ENCODE results near the gene MYO15B. TPM values are rescaled to one million over a fixed set of nuclear protein-coding genes. Genes with fewer than 3 reads are reported as not detected.
A peak's percentile ranks its signal among the peaks of the same experiment; 100 is the strongest.

Gene MYO15B
- total and polyA plus RNA-seq, 12 donors: 6.2 to 455 (median 51.3) TPM

DNA sequence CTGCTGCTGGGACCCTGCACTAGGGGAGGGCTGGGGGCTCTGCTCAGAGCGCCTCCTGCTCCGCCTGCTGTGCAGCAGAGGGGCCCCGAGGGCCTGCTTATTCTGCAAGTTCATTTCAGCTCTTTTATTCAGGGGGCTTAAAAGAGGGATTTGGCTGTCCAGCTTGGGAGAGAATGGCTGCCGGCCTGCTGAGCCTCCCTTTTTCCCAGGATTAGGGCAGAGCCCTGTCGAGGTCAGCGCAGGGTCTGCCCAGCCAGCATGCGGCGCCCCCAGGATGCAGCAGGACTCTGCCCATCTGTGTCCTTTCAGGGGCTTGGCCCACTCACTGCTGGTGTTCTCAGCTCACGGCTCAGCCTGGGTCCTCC is 46.8 kb downstream of the MYO15B start:
- WGBS, 4 donors: 76 to 91% (median 78%) methylated on average over 4 to 9 of the region's 9 CpGs
- no peak overlapping the region for H3K4me3 ChIP-seq
- peak overlapping the region in 2 of 5 donors; percentile 72 to 80 for H3K27ac ChIP-seq
- TF ChIP-seq POLR2A (IDR thresholded peaks at IDR 0.05): no peak
- TF ChIP-seq, protein P1, sequence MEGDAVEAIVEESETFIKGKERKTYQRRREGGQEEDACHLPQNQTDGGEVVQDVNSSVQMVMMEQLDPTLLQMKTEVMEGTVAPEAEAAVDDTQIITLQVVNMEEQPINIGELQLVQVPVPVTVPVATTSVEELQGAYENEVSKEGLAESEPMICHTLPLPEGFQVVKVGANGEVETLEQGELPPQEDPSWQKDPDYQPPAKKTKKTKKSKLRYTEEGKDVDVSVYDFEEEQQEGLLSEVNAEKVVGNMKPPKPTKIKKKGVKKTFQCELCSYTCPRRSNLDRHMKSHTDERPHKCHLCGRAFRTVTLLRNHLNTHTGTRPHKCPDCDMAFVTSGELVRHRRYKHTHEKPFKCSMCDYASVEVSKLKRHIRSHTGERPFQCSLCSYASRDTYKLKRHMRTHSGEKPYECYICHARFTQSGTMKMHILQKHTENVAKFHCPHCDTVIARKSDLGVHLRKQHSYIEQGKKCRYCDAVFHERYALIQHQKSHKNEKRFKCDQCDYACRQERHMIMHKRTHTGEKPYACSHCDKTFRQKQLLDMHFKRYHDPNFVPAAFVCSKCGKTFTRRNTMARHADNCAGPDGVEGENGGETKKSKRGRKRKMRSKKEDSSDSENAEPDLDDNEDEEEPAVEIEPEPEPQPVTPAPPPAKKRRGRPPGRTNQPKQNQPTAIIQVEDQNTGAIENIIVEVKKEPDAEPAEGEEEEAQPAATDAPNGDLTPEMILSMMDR (IDR thresholded peaks at IDR 0.05): no peak
- H3K9me3 ChIP-seq (replicated peaks in 1 of 3): no peaks in the 10 kb centered on the region
- intact Hi-C loops (cut with DNase I): loop anchor here in 1 of 2 donors (5.0 kb wide), 1 partner anchor 113 kb away; no protein-coding TSS in a partner anchor
- H3K27me3 ChIP-seq: no peaks in the 10 kb centered on the region
- H3K36me3 ChIP-seq (replicated peaks in 1 of 2): no peaks in the 10 kb centered on the region
- no peak for DNase-seq
- peaks cover 14 to 18% of the 10 kb centered on the region in 2 donors for H3K4me1 ChIP-seq (replicated peaks in 1 of 2)

DNA sequence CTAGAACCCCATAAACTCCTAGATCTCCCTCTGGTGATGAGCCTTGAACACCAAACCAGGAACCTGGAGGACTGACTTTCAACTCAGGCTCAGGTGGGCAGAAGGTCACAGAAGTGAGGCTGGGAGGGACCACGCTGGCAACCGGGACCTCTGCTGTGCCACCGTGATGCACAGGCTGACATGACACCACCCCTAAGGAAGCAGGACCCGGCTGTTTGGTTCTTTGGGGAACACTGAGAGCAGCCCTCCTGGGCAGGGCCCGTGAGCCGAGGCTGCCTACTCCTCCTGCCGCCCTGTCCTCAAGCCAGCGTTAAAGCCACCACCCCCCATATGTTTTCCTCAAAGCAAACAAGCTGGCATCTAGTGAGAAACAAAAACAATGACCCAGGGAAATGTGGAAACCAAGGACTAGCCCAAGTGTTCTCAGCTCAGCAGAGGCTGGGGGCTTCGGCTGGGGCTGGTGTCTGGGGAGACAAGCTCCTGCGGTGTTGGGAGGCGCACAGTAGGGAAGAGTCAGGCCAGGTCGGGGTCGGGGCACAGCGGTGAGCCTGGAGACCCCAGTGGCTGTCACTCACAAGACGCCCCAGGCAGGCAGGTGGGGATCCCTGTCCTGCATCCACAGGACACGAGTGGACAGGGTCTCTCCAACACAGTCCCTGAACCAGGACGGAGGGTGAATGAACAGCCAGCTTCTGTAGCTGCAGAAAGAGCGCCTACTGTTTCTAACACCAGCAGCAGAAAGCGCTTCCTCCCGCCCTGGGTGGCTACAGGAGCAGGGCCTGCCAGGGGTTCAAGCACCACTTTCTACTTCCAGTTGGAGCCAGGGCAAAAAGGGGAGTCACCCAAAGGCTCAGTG is 47.4 kb downstream of the MYO15B start:
- intact Hi-C loops (cut with DNase I): loop anchor here in 1 of 2 donors (5.0 kb wide), 1 partner anchor 112 kb away; no protein-coding TSS in a partner anchor
- Histone ChIP-seq H3K36me3 (replicated peaks in 1 of 2) (no peaks in the 10 kb centered on the region), H3K27me3 (no peaks in the 10 kb centered on the region), H3K4me3 (no peak overlapping the region), H3K4me1 (replicated peaks in 1 of 2) (peaks cover 14 to 18% of the 10 kb centered on the region in 2 donors), H3K9me3 (replicated peaks in 1 of 3) (no peaks in the 10 kb centered on the region), H3K27ac (no peak overlapping the region)
- DNase-seq: no peak
- 71 to 90% (median 88%) methylated on average over 10 to 20 of the region's 20 CpGs for WGBS, 4 donors
- TF ChIP-seq, protein P1 (IDR thresholded peaks at IDR 0.05): no peak
- TF ChIP-seq POLR2A (IDR thresholded peaks at IDR 0.05): no peak

DNA sequence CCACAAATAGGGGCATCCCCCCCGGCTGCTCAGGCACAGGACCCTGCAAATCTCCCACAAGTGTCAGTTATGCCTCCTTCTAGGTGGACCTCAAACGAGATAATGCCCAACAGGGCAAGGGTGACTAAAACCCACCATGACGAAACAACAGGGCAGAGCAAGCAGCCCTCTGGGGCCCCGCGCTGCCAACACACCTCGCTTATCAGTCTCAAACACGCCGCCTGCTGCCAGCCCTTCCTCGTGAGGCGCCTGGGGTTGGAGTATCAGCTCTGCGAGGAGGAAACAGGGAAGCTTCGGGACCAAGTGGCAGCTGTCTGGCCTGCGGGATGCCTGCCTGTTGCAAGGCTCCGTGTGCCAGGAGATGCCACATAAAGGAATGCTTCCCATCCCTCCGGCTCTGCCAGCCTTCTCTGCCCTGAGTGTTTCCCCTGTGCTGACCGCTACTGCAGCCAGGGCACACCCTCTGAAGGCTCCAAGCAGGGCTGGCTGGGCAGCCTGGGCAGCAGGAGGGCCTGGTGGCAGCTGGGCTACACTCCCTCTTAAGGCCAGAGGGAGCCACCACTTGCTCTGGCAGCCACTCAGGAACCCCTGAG is 48.1 kb downstream of the MYO15B start:
- no peak for TF ChIP-seq POLR2A (IDR thresholded peaks at IDR 0.05)
- TF ChIP-seq, protein P1 (IDR thresholded peaks at IDR 0.05): no peak
- Histone ChIP-seq H3K27ac (no peak overlapping the region), H3K9me3 (replicated peaks in 1 of 3) (no peaks in the 10 kb centered on the region), H3K36me3 (replicated peaks in 1 of 2) (no peaks in the 10 kb centered on the region), H3K4me1 (replicated peaks in 1 of 2) (peaks cover 14 to 18% of the 10 kb centered on the region in 2 donors), H3K4me3 (no peak overlapping the region), H3K27me3 (no peaks in the 10 kb centered on the region)
- intact Hi-C loops (cut with DNase I): no loop called here
- DNase-seq: no peak
- WGBS, 4 donors: 66 to 91% (median 81%) methylated on average over 6 to 16 of the region's 16 CpGs

DNA sequence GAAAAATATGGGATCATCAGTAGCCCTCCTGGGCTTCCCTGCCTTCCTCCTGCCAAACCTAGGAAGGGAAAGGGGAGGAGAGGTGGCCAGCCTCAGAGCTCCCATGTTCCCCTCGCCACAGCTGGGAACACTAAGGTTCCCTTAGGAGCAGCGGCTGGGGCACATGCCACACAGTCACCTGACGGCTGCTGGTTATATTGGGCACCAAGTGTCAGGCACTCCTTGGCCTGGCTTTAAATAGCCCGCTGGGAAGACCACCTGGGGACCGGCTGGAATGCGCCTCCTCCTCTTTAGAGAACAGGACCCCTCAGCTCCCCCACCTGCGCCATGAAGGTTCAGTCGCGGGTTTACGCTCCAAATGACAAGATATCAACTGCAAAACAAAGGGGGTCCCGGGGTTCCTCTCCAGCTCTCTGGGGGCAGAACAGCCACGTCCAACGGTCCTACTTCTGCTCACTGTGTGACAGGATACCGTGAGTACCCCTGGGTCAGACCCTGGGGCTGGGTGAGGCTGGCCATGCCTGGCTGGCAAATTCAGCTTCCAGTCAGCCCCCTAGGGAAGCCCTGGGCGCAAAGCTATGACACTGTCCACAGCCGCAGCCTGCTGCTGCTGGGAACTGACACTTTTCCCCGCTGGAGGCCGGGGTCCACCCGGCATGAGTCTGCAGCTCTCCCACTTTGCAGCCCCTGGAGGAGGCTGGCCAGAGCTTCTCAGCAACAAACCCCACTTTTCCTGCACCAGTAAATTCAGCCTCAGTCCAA is 49.0 kb downstream of the MYO15B start:
- no peak overlapping the region for H3K27ac ChIP-seq
- no peak for TF ChIP-seq POLR2A (IDR thresholded peaks at IDR 0.05)
- TF ChIP-seq, protein P1 (IDR thresholded peaks at IDR 0.05): no peak
- peaks cover 14 to 18% of the 10 kb centered on the region in 2 donors for H3K4me1 ChIP-seq (replicated peaks in 1 of 2)
- H3K36me3 ChIP-seq (replicated peaks in 1 of 2): no peaks in the 10 kb centered on the region
- no peak for DNase-seq
- 88 to 96% (median 95%) methylated on average over 12 to 19 of the region's 19 CpGs for WGBS, 4 donors
- no peaks in the 10 kb centered on the region for H3K27me3 ChIP-seq
- H3K9me3 ChIP-seq (replicated peaks in 1 of 3): no peaks in the 10 kb centered on the region
- no peak overlapping the region for H3K4me3 ChIP-seq
- intact Hi-C loops (cut with DNase I): no loop called here

All from adrenal gland (tissue), 12 donors.